Measurements from ENCODE around the gene NRXN2. TPM values are rescaled to one million over a fixed set of nuclear protein-coding genes. Genes with fewer than 3 reads are reported as not detected.

Gene NRXN2
- total and polyA plus RNA-seq, 2 of the 13 experiments (the other 11 are each of a cell fraction or from before 2014, with no cell fraction given) = not detected

DNA sequence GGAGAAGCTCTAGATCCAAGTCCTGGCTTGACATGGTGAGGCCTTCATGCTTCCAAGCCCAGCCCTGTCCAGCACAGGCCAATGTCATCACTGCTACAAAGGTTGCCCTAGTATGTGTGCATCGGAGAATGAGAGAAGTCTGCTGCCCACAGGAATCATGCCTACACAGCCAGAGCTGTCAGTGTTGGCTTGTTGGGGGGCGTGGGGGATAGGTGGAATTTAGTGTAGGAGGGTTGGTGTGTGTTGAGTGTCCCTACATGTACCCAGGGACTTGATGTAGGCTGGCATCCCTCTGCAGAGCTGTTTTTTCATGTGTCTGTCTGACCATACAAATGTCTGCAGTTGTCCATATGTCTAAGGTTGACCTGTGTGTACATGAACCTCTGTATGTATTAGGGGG is 94.4 kb downstream of the NRXN2 start (continued):
- TF ChIP-seq, protein P1, sequence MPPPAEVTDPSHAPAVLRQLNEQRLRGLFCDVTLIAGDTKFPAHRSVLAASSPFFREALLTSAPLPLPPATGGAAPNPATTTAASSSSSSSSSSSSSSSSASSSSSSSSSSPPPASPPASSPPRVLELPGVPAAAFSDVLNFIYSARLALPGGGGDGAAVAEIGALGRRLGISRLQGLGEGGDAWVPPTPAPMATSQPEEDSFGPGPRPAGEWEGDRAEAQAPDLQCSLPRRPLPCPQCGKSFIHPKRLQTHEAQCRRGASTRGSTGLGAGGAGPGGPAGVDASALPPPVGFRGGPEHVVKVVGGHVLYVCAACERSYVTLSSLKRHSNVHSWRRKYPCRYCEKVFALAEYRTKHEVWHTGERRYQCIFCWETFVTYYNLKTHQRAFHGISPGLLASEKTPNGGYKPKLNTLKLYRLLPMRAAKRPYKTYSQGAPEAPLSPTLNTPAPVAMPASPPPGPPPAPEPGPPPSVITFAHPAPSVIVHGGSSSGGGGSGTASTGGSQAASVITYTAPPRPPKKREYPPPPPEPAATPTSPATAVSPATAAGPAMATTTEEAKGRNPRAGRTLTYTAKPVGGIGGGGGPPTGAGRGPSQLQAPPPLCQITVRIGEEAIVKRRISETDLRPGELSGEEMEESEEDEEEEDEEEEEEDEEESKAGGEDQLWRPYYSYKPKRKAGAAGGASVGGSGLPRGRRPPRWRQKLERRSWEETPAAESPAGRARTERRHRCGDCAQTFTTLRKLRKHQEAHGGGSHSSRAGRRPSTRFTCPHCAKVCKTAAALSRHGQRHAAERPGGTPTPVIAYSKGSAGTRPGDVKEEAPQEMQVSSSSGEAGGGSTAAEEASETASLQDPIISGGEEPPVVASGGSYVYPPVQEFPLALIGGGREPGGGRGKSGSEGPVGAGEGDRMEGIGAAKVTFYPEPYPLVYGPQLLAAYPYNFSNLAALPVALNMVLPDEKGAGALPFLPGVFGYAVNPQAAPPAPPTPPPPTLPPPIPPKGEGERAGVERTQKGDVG (CRISPR knock-in tag; IDR thresholded peaks at IDR 0.05; ENCODE audit: borderline replicate concordance) = no peak
- TF ChIP-seq, protein P2, sequence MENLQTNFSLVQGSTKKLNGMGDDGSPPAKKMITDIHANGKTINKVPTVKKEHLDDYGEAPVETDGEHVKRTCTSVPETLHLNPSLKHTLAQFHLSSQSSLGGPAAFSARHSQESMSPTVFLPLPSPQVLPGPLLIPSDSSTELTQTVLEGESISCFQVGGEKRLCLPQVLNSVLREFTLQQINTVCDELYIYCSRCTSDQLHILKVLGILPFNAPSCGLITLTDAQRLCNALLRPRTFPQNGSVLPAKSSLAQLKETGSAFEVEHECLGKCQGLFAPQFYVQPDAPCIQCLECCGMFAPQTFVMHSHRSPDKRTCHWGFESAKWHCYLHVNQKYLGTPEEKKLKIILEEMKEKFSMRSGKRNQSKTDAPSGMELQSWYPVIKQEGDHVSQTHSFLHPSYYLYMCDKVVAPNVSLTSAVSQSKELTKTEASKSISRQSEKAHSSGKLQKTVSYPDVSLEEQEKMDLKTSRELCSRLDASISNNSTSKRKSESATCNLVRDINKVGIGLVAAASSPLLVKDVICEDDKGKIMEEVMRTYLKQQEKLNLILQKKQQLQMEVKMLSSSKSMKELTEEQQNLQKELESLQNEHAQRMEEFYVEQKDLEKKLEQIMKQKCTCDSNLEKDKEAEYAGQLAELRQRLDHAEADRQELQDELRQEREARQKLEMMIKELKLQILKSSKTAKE (CRISPR knock-in tag; IDR thresholded peaks at IDR 0.05; ENCODE audit: borderline replicate concordance) = no peak
- TF ChIP-seq HMG20A (CRISPR knock-in tag; IDR thresholded peaks at IDR 0.05; ENCODE audit: borderline replicate concordance) = no peak

DNA sequence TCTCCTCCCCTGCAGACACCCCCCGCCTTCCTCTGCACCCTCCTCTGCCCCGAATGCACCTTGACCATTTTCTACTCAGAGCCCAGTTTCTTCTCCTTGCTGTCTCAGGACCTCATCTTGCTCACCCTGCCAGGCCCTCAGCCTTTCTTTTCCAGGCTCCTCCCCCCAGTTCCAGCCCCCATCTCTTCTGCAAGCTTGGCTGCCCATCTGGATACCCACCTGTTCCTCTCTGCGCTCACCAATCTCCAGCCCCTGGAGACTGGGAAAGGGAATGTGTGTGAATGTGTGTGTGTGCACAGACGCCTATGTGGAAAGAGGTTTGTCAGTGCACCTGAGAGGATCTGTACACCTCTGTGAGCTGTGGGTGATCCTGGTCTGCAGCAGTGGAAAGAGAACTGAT is 95.6 kb downstream of the NRXN2 start:
- H3K36me3 ChIP-seq (replicated peaks in 1 of 2; ENCODE audit: control insufficient read depth in 1 of 2, insufficient read depth in 2 of 2, low read length in 2 of 2) = no peaks in the 10 kb centered on the region
- intact Hi-C loops (cut with micrococcal nuclease; ENCODE audit: unreplicated experiment) = no loop called here
- CTCF ChIA-PET (ENCODE audit: low intra/inter-chr PET ratio, low total read pairs) = no interaction called here
- H3K27me3 ChIP-seq (ENCODE audit: control insufficient read depth in 1 of 2, insufficient read depth in 2 of 2, low read length in 2 of 2) = peaks cover 5 to 53% of the 10 kb centered on the region in 2 experiments
- no peak for TF ChIP-seq NPAS2 (CRISPR knock-in tag; IDR thresholded peaks at IDR 0.05; ENCODE audit: borderline replicate concordance)
- TF ChIP-seq KDM5B (CRISPR knock-in tag; IDR thresholded peaks at IDR 0.05; ENCODE audit: borderline replicate concordance) = no peak
- TF ChIP-seq ZNF652 (CRISPR knock-in tag; IDR thresholded peaks at IDR 0.05; ENCODE audit: borderline replicate concordance, low read depth) = no peak
- TF ChIP-seq SMC3 (IDR thresholded peaks at IDR 0.05; ENCODE audit: low read length) = no peak
- TF ChIP-seq ZNF614 (CRISPR knock-in tag; IDR thresholded peaks at IDR 0.05; ENCODE audit: borderline replicate concordance) = no peak
- FAIRE-seq (no peak), ATAC-seq (no peak), DNase-seq (ENCODE audit: low spot score) (no peak)
- no TSS peak for BruUV-seq (replicated peaks)
- no peak overlapping the region for H3K27ac ChIP-seq (ENCODE audit: extremely low read length, insufficient read depth, low read length)
- H3K9me3 ChIP-seq (ENCODE audit: low read length) = no peaks in the 10 kb centered on the region
- 25% methylated on average over 4 of the region's 4 CpGs for WGBS (ENCODE audit: low lambda C conversion rate)
- H3K4me2 ChIP-seq (ENCODE audit: low read depth, low read length) = no peak overlapping the region
- H3K79me2 ChIP-seq (ENCODE audit: insufficient read depth, low read length) = no peaks in the 10 kb centered on the region
- in situ Hi-C loops (cut with HindIII; ENCODE audit: extremely low pct_ligation_motif_present, low pct_unique_long_range_greater_than_20kb) = no loop called here
- no peaks in the 10 kb centered on the region for H4K20me1 ChIP-seq (ENCODE audit: insufficient read depth, low read length)
- H3K4me1 ChIP-seq (ENCODE audit: insufficient read depth, low read length) = 0 out of 2 replicates have a peak, but pooled peaks cover 4% of the 10 kb centered on the region
- POLR2A ChIA-PET = no interaction called here
- no peak overlapping the region for H3K9ac ChIP-seq (ENCODE audit: insufficient read depth, low read depth, low read length)
- no peak overlapping the region for H2AFZ ChIP-seq (ENCODE audit: low read length)
- H3K4me3 ChIP-seq (replicated peaks in 1 of 3; ENCODE audit: insufficient read depth in 1 of 3, low read depth in 2 of 3, low read length in 3 of 3) = no peak overlapping the region
